Activated T-cell treated with anti-CD3 and anti-CD28 coated beads for 1 hour (primary cell): ENCODE results near the gene RBFOX2.
"Not testable (repeated sequence)": the region's sequence is repeated elsewhere in the genome, so short reads cannot be mapped to it uniquely, and the experiment has no call there.

Source experiments
- DNase-seq: peaks from one replicate; pipeline ENCODE4 v3.0.0-alpha.2; 2020; ENCODE audit warnings: low read depth

RBFOX2 gene

DNA sequence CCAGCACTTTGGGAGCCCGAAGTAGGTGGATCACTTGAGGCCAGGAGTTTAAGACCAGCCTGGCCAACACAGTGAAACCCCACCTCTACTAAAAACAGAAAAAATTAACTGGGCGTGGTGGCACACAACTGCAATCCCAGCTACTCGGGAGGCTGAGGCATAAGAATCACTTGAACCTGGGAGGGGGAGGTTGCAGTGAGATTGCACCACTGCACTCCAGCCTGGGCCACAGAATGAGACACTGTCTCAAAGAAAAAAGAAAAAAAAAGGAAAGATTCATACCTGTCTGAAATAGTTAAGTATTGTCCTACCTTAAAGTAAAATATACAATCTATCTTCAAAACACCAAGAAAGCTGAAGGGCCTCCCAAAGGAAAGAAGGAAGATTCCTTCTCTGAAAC lies 20.1 kb downstream of the RBFOX2 start:
- no peak for DNase-seq

DNA sequence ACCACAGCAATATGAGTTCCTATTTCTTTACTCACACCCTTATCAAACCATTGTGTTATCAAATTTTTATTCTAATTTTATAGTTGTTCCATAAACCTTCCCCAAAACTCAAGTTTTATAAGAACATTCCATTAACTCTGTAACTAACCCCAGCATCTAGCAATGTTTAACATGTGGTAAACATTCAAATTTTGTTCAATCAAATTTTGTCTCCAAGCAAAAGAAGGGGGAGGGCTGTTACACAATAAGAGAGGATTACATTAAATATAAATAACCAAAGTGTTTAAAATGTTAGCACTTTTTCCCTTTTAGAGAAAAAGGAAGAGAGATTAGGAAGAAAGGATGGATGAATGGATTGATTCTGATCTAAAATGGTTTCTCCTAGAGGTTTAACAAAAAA lies 20.5 kb downstream of the RBFOX2 start:
- DNase-seq = no peak

DNA sequence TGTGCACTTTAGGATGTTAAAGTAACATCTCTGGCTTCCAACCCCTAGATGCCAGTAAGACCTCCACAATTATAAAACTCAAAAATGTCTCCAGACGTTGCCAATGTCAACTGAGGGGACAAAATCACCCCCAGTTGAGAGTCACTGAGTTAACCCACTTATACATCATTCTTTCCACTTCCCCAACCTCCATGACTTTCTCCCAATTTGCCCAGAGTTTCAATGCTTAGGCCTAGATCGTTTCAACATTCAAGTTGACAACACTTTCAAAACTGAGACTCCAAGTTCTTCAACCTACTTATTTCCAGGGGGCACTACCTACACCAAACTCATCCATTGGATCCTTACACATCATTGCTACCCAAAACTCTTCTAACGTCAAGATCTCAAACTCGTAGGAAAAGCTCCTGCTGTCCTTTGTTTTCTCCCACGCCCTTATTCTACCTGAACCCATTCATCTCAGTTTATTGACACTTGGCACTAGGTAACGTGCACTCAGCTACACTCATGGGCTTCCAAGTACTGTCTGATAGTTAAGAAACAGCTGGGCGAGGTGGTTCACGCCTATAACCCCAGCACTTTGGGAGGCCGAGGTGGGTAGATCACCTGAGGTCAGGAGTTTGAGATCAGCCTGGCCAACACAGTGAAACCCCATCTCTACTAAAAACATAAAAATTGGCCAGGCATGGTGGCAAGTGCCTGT lies 24.5 kb downstream of the RBFOX2 start:
- DNase-seq = no peak

GRCh38 chr22:36002718-36003260 lies 25.8 kb downstream of the RBFOX2 start:
- DNase-seq = no peak

DNA sequence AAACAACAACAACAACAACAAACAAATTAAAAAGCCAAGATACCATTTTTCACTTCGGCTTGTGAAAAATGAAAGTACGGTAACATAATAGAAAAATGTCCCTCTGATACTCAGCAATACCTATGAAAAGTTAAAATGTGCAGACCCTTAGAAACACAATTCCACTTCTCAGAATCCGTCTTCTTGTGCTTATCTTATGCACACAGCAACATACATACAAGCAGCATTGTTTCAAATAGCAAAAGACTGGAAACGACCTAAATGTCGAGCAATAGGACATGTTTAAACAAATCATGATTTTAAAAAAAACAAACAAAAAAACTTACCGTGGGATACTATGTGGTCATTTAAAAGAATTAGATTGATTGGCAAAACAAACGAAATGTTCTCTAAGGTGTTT lies 26.5 kb downstream of the RBFOX2 start:
- no peak for DNase-seq

DNA sequence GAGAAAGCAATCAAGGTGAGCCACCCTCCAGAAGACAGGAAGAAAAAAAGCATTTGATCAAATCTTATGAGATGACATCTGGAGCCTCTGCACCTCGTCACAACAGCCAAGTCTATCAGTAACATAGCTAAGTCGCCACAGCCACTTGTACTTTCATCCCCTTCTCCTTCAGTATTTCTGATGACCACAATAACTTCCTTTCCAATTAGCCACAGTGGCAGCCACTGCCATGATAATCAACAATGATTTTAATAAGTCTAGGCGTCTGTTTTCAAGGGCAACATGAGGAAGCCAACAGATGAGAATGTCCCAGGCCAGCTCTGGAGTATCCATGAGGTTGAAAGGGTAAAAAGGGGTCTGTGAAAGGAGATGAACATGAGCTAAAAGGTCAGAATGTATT lies 29.9 kb downstream of the RBFOX2 start:
- no peak for DNase-seq

- no peak for DNase-seq
Measured at GRCh38 chr22:35997438-35997837, 31.2 kb downstream of the RBFOX2 start.

- DNase-seq = no peak
Measured at GRCh38 chr22:35996596-35996995, 32.0 kb downstream of the RBFOX2 start.

- no peak for DNase-seq
Measured at GRCh38 chr22:35995772-35996171, 32.9 kb downstream of the RBFOX2 start.

GRCh38 chr22:35995348-35995747 lies 33.3 kb downstream of the RBFOX2 start:
- DNase-seq = no peak

DNA sequence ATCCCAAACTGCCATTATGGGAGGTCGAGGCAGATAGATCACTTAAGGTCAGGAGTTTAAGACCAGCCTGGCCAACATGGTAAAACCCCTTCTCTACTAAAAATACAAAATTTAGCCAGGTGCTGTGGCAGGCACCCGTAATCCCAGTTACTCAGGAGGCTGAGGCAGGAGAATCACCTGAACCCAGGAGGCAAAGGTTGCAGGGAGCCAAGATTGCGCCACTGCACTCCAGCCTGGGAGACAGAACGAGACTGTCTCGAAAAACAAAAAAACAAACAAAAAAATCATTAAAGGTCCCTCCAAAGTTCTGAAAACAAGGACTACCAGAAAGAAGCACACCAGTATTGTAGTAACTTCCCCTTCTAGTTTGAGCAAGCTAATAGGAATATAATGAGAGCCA lies 34.9 kb downstream of the RBFOX2 start:
- not testable (repeated sequence) for DNase-seq

GRCh38 chr22:35993048-35993714 lies 35.4 kb downstream of the RBFOX2 start:
- no peak for DNase-seq

- no peak for DNase-seq
Measured at GRCh38 chr22:35991168-35991567, 37.5 kb downstream of the RBFOX2 start.

DNA sequence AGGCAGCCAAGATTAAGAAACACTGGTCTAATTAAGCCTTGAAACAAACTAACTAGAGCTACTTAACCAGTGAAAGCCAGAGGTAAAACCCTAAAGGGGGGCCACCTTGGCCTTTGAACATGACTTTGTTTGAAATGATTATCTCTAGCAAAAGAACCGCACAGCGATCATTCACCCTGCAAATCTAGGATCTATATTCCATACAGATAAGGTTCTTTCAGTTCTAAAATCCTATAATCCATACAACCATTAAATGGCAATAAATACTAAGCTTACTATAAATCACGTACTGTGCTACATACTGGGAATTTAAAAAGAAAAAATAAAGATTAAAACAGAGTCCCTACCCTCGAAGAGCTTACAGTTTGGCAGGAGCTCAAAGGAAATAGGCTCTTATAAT lies 40.6 kb downstream of the RBFOX2 start:
- DNase-seq = no peak

DNA sequence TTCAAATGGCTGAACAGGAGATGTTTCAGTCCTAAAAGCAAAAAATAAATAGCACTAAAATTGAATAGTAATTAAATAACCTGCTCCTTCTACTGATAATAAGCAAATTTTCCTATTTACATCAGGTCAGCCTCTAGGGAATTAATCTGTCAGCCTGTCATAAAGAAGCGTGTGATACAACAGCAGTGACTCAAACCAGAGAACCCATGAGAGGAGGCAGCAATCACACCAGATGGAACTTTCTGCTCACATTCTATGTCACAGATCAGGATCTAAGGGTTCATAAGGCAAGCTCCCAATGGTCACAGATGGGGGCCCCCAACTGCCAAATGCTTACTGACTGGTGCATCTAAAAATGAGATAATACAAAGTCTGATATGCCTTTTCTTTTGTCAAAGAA lies 41.1 kb downstream of the RBFOX2 start:
- DNase-seq = no peak

DNA sequence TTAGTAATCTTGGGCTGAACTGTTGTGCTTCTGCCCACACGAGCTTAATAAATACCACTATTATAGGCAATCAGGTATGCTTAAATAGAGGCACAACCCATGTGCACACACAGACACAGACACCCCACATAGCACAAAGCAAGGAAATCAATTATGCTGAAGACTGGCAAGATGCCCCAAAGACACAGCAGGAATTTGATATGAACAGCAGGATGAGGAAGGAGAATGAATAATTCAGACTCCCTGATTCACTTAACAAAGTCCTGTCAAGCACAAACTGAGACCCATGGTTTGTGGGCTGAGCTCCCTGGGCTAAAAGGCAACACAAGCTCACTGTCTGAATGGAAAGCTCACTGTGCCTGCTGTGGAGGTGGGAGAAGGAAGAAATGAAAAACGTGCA lies 42.5 kb downstream of the RBFOX2 start:
- DNase-seq = no peak

DNA sequence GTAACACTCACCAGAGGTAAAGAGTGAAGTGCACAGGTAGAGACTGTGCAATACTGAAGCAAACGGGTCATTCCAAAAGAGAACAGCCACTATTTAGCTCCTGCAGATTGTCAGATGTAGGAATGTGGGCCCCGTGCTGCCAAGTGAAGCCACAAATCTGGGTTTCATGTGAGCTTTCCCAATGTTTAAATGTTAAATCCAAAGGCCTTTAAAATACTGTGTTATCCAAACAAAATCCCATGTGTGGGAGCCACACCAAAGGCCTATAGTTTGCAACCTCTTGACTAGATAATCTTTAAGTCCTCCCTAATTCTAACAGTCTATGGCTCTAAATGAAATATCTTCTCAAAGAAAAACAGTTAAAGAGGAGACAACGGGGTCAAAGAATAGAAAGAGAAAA lies 43.3 kb downstream of the RBFOX2 start:
- no peak for DNase-seq

DNA sequence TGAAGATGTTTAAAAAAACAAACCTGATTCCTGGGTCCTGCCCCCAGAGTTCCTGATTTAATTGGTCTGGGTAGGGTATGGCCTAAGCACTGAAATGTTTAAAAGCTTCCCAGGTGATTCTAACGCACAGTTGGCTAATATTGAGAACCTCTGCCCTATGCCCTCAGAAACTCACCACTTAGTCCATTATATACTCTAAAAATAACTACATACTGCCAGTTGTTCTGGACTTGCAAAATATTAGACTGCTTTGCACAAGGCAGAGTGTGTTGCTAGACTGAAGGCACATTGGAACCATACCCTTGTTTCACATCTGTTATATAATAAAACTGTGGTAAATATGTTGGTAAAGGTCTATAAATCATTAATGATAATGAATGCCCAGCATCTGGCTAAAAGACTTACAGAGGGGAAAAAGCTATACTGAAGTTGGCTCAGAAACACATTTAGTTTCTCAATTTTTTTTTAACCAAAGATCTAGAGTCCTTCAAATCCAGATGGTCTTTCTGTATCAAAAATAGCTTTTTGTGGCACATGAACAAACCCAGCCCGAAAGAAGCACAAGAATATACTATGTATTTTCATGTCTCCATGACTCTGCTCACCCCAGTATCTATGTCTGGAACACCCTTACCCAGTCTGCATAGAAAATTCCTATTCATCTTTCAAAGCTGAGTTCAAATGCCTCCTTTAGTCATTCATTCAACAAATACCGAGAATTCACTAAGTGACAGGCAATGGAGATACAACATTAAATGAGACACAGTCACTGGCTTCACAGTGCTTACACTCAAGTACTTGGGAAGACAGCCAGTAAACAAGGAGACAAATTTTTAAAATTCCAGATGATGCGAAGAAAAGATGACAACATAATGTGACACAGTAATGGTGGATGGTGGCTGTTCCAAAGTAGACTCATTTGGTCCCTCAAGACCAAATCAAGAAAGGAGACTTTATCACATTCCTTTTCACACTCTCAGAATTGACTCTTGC lies 44.1 kb downstream of the RBFOX2 start:
- DNase-seq = no peak

DNA sequence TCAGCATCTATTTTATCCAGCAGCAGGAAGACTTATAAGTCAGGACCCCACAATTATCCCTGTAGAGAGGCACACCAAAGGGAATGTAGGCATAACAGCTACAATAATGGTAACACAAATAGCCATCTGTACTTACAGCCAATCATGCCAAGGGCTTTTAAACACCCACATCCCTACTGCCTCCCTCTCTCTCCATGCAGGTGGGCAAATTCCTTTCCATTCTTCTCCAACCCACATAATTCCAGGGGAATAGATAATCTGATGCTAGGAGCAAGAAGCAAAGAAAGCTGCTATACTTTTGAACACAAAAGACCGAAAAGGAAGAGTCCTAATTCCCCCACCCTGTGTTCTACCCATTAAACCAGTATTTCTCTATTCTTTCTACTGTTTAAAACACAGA lies 46.7 kb downstream of the RBFOX2 start:
- DNase-seq = no peak

- no peak for DNase-seq
Measured at GRCh38 chr22:35978889-35979288, 49.7 kb downstream of the RBFOX2 start.

DNA sequence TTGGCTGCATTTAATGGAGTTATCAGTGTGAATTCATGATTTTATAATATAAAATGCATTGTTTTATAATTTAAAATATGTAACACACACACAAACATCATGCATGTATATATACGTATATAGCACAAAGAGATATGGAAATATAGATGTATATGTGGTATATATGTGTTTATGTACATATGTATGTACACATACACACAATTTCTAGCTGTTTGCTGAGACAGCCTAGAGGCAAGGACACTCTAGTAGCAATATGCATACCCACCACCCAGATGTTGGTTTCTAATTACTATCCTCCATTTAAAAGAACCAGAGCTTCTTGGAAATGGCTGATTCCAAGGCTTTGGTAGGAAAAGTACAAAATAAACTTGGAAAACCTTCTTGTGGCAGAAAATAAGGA lies 50.4 kb downstream of the RBFOX2 start:
- no peak for DNase-seq

DNA sequence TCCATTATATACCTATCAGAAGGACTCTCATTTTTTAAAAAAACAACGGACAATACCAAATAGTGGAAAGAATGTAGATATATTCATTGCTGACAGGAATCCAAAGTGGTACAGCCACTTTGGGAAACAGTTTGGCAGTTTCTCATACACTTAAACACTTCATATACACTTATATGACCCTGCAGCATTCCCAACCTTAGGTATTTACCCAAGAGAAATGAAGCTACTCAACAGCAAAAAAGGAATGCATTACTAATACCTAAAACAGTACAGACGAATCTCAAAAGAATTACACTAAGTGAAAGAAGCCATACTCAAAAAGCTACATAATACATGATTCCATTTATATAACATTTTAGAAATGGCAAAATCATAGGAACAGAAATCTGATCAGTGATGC lies 51.5 kb downstream of the RBFOX2 start:
- no peak for DNase-seq

GRCh38 chr22:35973388-35973787 lies 55.2 kb downstream of the RBFOX2 start:
- no peak for DNase-seq
